T follicular helper cell (primary cell): ENCODE measurements around the gene SIAH1.
"Not testable (repeated sequence)": the region's sequence is repeated elsewhere in the genome, so short reads cannot be mapped to it uniquely, and the experiment has no call there.

Source experiments
- DNase-seq: peaks from one replicate; pipeline ENCODE4 v3.0.0-alpha.2; 2020; ENCODE audit warnings: low read depth

The SIAH1 gene

GRCh38 chr16:48366165-48367093 is 18.8 kb downstream of the SIAH1 start:
- DNase-seq = peak; percentile 18

GRCh38 chr16:48365601-48366164 is 19.5 kb downstream of the SIAH1 start:
- peak; percentile 42 for DNase-seq

GRCh38 chr16:48365025-48365600 is 20.1 kb downstream of the SIAH1 start:
- no peak for DNase-seq

GRCh38 chr16:48361540-48362144 is 23.6 kb downstream of the SIAH1 start:
- DNase-seq = no peak

- no peak for DNase-seq
Observed at GRCh38 chr16:48361012-48361411, 24.2 kb downstream of the SIAH1 start.

GRCh38 chr16:48359983-48360382 is 25.2 kb downstream of the SIAH1 start:
- no peak for DNase-seq

GRCh38 chr16:48358419-48358818 is 26.8 kb downstream of the SIAH1 start:
- DNase-seq = no peak

- DNase-seq = no peak
Observed at GRCh38 chr16:48356633-48357376, 28.4 kb downstream of the SIAH1 start.

- DNase-seq = no peak
Observed at GRCh38 chr16:48354877-48355855, 30.0 kb downstream of the SIAH1 start.

GRCh38 chr16:48354385-48354784 is 30.8 kb downstream of the SIAH1 start:
- not testable (repeated sequence) for DNase-seq

- peak; percentile 62 for DNase-seq
Observed at GRCh38 chr16:48353565-48354163, 31.5 kb downstream of the SIAH1 start.

GRCh38 chr16:48352648-48353390 is 32.4 kb downstream of the SIAH1 start:
- no peak for DNase-seq

- DNase-seq = no peak
Observed at GRCh38 chr16:48350736-48351135, 34.5 kb downstream of the SIAH1 start.

GRCh38 chr16:48347980-48348379 is 37.2 kb downstream of the SIAH1 start:
- no peak for DNase-seq

- DNase-seq = no peak
Observed at GRCh38 chr16:48347191-48347865, 37.9 kb downstream of the SIAH1 start.

GRCh38 chr16:48342591-48342990 is 42.6 kb downstream of the SIAH1 start:
- DNase-seq = no peak

GRCh38 chr16:48340054-48340453 is 45.2 kb downstream of the SIAH1 start:
- no peak for DNase-seq

- no peak for DNase-seq
Observed at GRCh38 chr16:48335961-48336360, 49.3 kb downstream of the SIAH1 start.

GRCh38 chr16:48334325-48334724 is 50.9 kb downstream of the SIAH1 start:
- no peak for DNase-seq
